Astrocyte (in vitro differentiated cells and primary cell): ENCODE data around the gene ADORA2A. TPM values are rescaled to one million over a fixed set of nuclear protein-coding genes. Genes with fewer than 3 reads are reported as not detected.

Experiments
- DNase-seq: peaks from one replicate; pipeline ENCODE4 v3.0.0-alpha.2; 2010; ENCODE audit warnings: low read depth
- FAIRE-seq: peaks from 2 replicates; lab custom pipeline; 2011; peaks lifted over from hg19 to GRCh38; lab: Jason Lieb, UNC
- H2AFZ ChIP-seq: 2 replicates; pipeline ENCODE4 v1.6.0; 2012; ENCODE audit warnings: low read depth, low read length, inconsistent platforms
- H3K27ac ChIP-seq: 2 replicates; pipeline ENCODE4 v1.5.1; 2011; ENCODE audit warnings: low read depth, low read length, inconsistent platforms
- H3K27me3 ChIP-seq: 2 replicates; pipeline ENCODE4 v1.6.0; 2011; ENCODE audit warnings: low read length, inconsistent platforms; ENCODE audit not compliant: insufficient read depth
- H3K36me3 ChIP-seq: 2 replicates; pipeline ENCODE4 v1.5.1; 2011; ENCODE audit warnings: low read length, inconsistent platforms; ENCODE audit not compliant: insufficient read depth
- H3K4me1 ChIP-seq: 2 replicates; pipeline ENCODE4 v1.5.1; 2011; ENCODE audit warnings: low read length, inconsistent platforms; ENCODE audit not compliant: insufficient read depth
- H3K4me2 ChIP-seq: 2 replicates; pipeline ENCODE4 v1.6.0; 2012; ENCODE audit warnings: low read length, inconsistent platforms
- H3K4me3 ChIP-seq: 2 replicates; pipeline ENCODE4 v1.5.1; 2011; ENCODE audit warnings: low read depth, mild to moderate bottlenecking, low read length, inconsistent platforms; ENCODE audit not compliant: insufficient read depth
- H3K79me2 ChIP-seq: 2 replicates; pipeline ENCODE4 v1.6.0; 2012; ENCODE audit warnings: mild to moderate bottlenecking, low read length, inconsistent platforms; ENCODE audit not compliant: insufficient read depth
- H3K9ac ChIP-seq: 2 replicates; pipeline ENCODE4 v1.6.0; 2012; ENCODE audit warnings: mild to moderate bottlenecking, low read length, inconsistent platforms
- H3K9me3 ChIP-seq: 2 replicates; pipeline ENCODE4 v1.5.1; 2012; ENCODE audit warnings: low read depth, mild to moderate bottlenecking, low read length, inconsistent platforms; ENCODE audit not compliant: insufficient read depth
- H4K20me1 ChIP-seq: 2 replicates; pipeline ENCODE4 v1.6.0; 2012; ENCODE audit warnings: low read length, inconsistent platforms; ENCODE audit not compliant: insufficient read depth
- H3K27ac Mint-ChIP-seq: one replicate; pipeline ENCODE4 v1.8.0; 2021; ENCODE audit warnings: mild to moderate bottlenecking, mixed read lengths; ENCODE audit not compliant: unreplicated experiment
- H3K27me3 Mint-ChIP-seq: one replicate; pipeline ENCODE4 v1.8.0; 2021; ENCODE audit warnings: low read depth, mixed read lengths; ENCODE audit not compliant: unreplicated experiment
- H3K36me3 Mint-ChIP-seq: one replicate; pipeline ENCODE4 v1.8.0; 2021; ENCODE audit warnings: low read depth, mixed read lengths; ENCODE audit not compliant: unreplicated experiment
- H3K4me1 Mint-ChIP-seq: one replicate; pipeline ENCODE4 v1.8.0; 2021; ENCODE audit warnings: low read depth, mixed read lengths; ENCODE audit not compliant: unreplicated experiment
- H3K4me3 Mint-ChIP-seq: one replicate; pipeline ENCODE4 v1.8.0; 2021; ENCODE audit warnings: mild to moderate bottlenecking, moderate library complexity, mixed read lengths; ENCODE audit not compliant: unreplicated experiment
- H3K9me3 Mint-ChIP-seq: one replicate; pipeline ENCODE4 v1.8.0; 2021; ENCODE audit warnings: mild to moderate bottlenecking, mixed read lengths; ENCODE audit not compliant: unreplicated experiment
- EZH2 ChIP-seq: IDR thresholded peaks from 2 replicates; pipeline ENCODE4 v1.6.1; 2012; ENCODE audit warnings: mild to moderate bottlenecking, low read length, inconsistent platforms; ENCODE audit not compliant: insufficient read depth
- total RNA-seq: library from RNA; stranded (reverse); gene quantifications from 2 replicates; pipeline ENCODE4 v1.2.1, GENCODE V29; 2021
- TF ChIP-seq, protein P1 (sequence below): IDR thresholded peaks from 2 replicates; pipeline ENCODE4 v1.5.1; 2011; ENCODE audit warnings: low read depth, mild to moderate bottlenecking, inconsistent platforms, low read length, moderate library complexity; ENCODE audit not compliant: insufficient read depth

ADORA2A gene
- total RNA-seq, 1 donor from 2014 or later, result 3.9 TPM

- H4K20me1 ChIP-seq, result no peaks in the 10 kb centered on the region
- peaks cover 13% of the 10 kb centered on the region for H3K4me1 Mint-ChIP-seq
- peak overlapping the region; percentile 58 for H3K9ac ChIP-seq
- peak overlapping the region; percentile 76 for H2AFZ ChIP-seq
- no peaks in the 10 kb centered on the region for H3K36me3 Mint-ChIP-seq
- H3K4me2 ChIP-seq, result peak overlapping the region; percentile 80
- H3K79me2 ChIP-seq, result no peaks in the 10 kb centered on the region
- no peak overlapping the region for H3K27ac Mint-ChIP-seq
- DNase-seq (no peak), FAIRE-seq (no peak)
- peak overlapping the region; percentile 21 for H3K27ac ChIP-seq
- TF ChIP-seq, protein P1, sequence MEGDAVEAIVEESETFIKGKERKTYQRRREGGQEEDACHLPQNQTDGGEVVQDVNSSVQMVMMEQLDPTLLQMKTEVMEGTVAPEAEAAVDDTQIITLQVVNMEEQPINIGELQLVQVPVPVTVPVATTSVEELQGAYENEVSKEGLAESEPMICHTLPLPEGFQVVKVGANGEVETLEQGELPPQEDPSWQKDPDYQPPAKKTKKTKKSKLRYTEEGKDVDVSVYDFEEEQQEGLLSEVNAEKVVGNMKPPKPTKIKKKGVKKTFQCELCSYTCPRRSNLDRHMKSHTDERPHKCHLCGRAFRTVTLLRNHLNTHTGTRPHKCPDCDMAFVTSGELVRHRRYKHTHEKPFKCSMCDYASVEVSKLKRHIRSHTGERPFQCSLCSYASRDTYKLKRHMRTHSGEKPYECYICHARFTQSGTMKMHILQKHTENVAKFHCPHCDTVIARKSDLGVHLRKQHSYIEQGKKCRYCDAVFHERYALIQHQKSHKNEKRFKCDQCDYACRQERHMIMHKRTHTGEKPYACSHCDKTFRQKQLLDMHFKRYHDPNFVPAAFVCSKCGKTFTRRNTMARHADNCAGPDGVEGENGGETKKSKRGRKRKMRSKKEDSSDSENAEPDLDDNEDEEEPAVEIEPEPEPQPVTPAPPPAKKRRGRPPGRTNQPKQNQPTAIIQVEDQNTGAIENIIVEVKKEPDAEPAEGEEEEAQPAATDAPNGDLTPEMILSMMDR, result no peak
- TF ChIP-seq EZH2, result no peak
- H3K27me3 ChIP-seq, result no peaks in the 10 kb centered on the region
- no peaks in the 10 kb centered on the region for H3K9me3 ChIP-seq
- H3K4me3 Mint-ChIP-seq, result no peak overlapping the region
- H3K36me3 ChIP-seq, result no peaks in the 10 kb centered on the region
- peaks cover 18% of the 10 kb centered on the region for H3K4me1 ChIP-seq
- H3K4me3 ChIP-seq, result peak overlapping the region; percentile 20
- no peaks in the 10 kb centered on the region for H3K9me3 Mint-ChIP-seq
- peaks cover 4% of the 10 kb centered on the region for H3K27me3 Mint-ChIP-seq
Observed at GRCh38 chr22:24460418-24461089, 33.2 kb downstream of the ADORA2A start.

GRCh38 chr22:24463071-24463760 lies 35.8 kb downstream of the ADORA2A start:
- DNase-seq (peak; percentile 36), FAIRE-seq (no peak)
- no peak overlapping the region for H3K4me3 Mint-ChIP-seq
- H2AFZ ChIP-seq, result no peak overlapping the region
- H3K4me2 ChIP-seq, result no peak overlapping the region
- H3K27me3 ChIP-seq, result no peaks in the 10 kb centered on the region
- H3K36me3 ChIP-seq, result no peaks in the 10 kb centered on the region
- H3K27me3 Mint-ChIP-seq, result no peaks in the 10 kb centered on the region
- TF ChIP-seq EZH2, result no peak
- TF ChIP-seq, protein P1, result no peak
- no peak overlapping the region for H3K4me3 ChIP-seq
- H3K36me3 Mint-ChIP-seq, result no peaks in the 10 kb centered on the region
- no peaks in the 10 kb centered on the region for H3K79me2 ChIP-seq
- H3K9me3 ChIP-seq, result no peaks in the 10 kb centered on the region
- H3K9me3 Mint-ChIP-seq, result no peaks in the 10 kb centered on the region
- peaks cover 41% of the 10 kb centered on the region for H3K4me1 ChIP-seq
- no peak overlapping the region for H3K27ac Mint-ChIP-seq
- H4K20me1 ChIP-seq, result no peaks in the 10 kb centered on the region
- H3K4me1 Mint-ChIP-seq, result peaks cover 33% of the 10 kb centered on the region
- H3K9ac ChIP-seq, result no peak overlapping the region
- H3K27ac ChIP-seq, result no peak overlapping the region

- Mint-ChIP-seq H3K9me3 (no peaks in the 10 kb centered on the region), H3K27ac (peak overlapping the region; percentile 88), H3K4me1 (peaks cover 29% of the 10 kb centered on the region), H3K4me3 (peak overlapping the region; percentile 2), H3K36me3 (no peaks in the 10 kb centered on the region), H3K27me3 (no peaks in the 10 kb centered on the region)
- Histone ChIP-seq H2AFZ (peak overlapping the region; percentile 33), H3K4me2 (peak overlapping the region; percentile 76), H3K4me3 (no peak overlapping the region), H4K20me1 (no peaks in the 10 kb centered on the region), H3K9ac (peak overlapping the region; percentile 42), H3K36me3 (no peaks in the 10 kb centered on the region), H3K27ac (peak overlapping the region; percentile 85), H3K9me3 (no peaks in the 10 kb centered on the region), H3K79me2 (no peaks in the 10 kb centered on the region), H3K27me3 (no peaks in the 10 kb centered on the region), H3K4me1 (peaks cover 34% of the 10 kb centered on the region)
- TF ChIP-seq, protein P1, result no peak
- TF ChIP-seq EZH2, result no peak
- FAIRE-seq (peak; percentile 83), DNase-seq (peak; percentile 96)
Observed at GRCh38 chr22:24465566-24465965, 38.2 kb downstream of the ADORA2A start.
